Testis (tissue), 3 donors: ENCODE results near the gene HLA-DRB1. TPM values are rescaled to one million over a fixed set of nuclear protein-coding genes. Genes with fewer than 3 reads are reported as not detected.

Experiments used
- DNase-seq: peaks from one replicate; pipeline ENCODE4 v3.0.0-alpha.2; 2019
- H3K27ac ChIP-seq, 2 donors: fragments of 200-600 bp; sonication (generic); one replicate each; pipeline ENCODE4 v1.5.1; 2019
- H3K27me3 ChIP-seq: fragments of 200-600 bp; sonication (generic); one replicate; pipeline ENCODE4 v1.5.1; 2019
- H3K36me3 ChIP-seq: fragments of 200-600 bp; sonication (generic); one replicate; pipeline ENCODE4 v1.5.1; 2017; ENCODE audit warnings: low read depth; ENCODE audit errors: missing control alignments
- H3K4me1 ChIP-seq: fragments of 200-600 bp; sonication (generic); one replicate; pipeline ENCODE4 v1.5.1; 2019
- H3K4me3 ChIP-seq, 2 donors: fragments of 200-600 bp; sonication (generic); one replicate each; pipeline ENCODE4 v1.5.1; 2017 to 2019
- H3K9me3 ChIP-seq: fragments of 200-600 bp; sonication (generic); one replicate; pipeline ENCODE4 v1.5.1; 2017
- CTCF ChIP-seq, 3 experiments: fragments of 450-650 bp in 2 of 3; fragments of 200-600 bp in 1 of 3; sonication (generic) in 1 of 3; IDR thresholded peaks; one replicate each; pipeline ENCODE4 v1.5.1; 2016 to 2019; ENCODE audit warnings: antibody characterized with exemption in 3 of 3, mild to moderate bottlenecking in 2 of 3, moderate library complexity in 1 of 3
- POLR2A ChIP-seq: fragments of 450-650 bp; IDR thresholded peaks from one replicate; pipeline ENCODE4 v1.6.1; 2017; ENCODE audit warnings: antibody characterized with exemption, mild to moderate bottlenecking, moderate library complexity
- WGBS, 2 donors: methylation state at CpG; one replicate each; pipeline ENCODE4 v1.1.5; 2018; 5-methylcytosine and 5-hydroxymethylcytosine counted together
- intact Hi-C: fragments of 100-400 bp; cut with DNase I; formaldehyde crosslinking; loops from one replicate; pipeline ENCODE4 v1.15.1; 2023; ENCODE audit warnings: low total_unique reads
- polyA plus RNA-seq: library from polyadenylated mRNA; stranded (reverse); fragments of 350-450 nt; fragmentation: Illumina TruSeq; extraction: RNeasy Lipid Tissue Mini Kit (QIAGEN cat#74804); gene quantifications from one replicate; pipeline ENCODE4 v1.2.3, GENCODE V29; 2014; ENCODE audit warnings: low read depth, low replicate concordance; ENCODE audit not compliant: insufficient read depth
- total RNA-seq, 2 donors: library from RNA; depleted of rRNA; stranded (reverse); fragments of >200 nt; gene quantifications; one replicate each; pipeline ENCODE4 v1.2.3, GENCODE V29; 2016

Gene HLA-DRB1
- total and polyA plus RNA-seq, 3 donors from 2014 or later = 9.5 to 135 (median 12.0) TPM

GRCh38 chr6:32558426-32559057 is 31.1 kb downstream of the HLA-DRB1 start:
- H3K36me3 ChIP-seq = no peaks in the 10 kb centered on the region
- 1 to 13% methylated on average over 10 to 12 of the region's 13 CpGs for WGBS, 2 donors
- no peaks in the 10 kb centered on the region for H3K27me3 ChIP-seq
- H3K27ac ChIP-seq = no peak overlapping the region
- no peak overlapping the region for H3K4me3 ChIP-seq
- H3K4me1 ChIP-seq = no peaks in the 10 kb centered on the region
- no peak for TF ChIP-seq POLR2A
- TF ChIP-seq CTCF (IDR thresholded peaks at IDR 0.05) = no peak
- intact Hi-C loops = no loop called here
- H3K9me3 ChIP-seq = no peaks in the 10 kb centered on the region
- no peak for DNase-seq

GRCh38 chr6:32554116-32554965 is 35.3 kb downstream of the HLA-DRB1 start:
- Histone ChIP-seq H3K9me3 (no peaks in the 10 kb centered on the region), H3K27ac (no peak overlapping the region), H3K27me3 (no peaks in the 10 kb centered on the region), H3K4me1 (no peaks in the 10 kb centered on the region), H3K4me3 (no peak overlapping the region), H3K36me3 (no peaks in the 10 kb centered on the region)
- DNase-seq = no peak
- TF ChIP-seq POLR2A (no peak), CTCF (IDR thresholded peaks at IDR 0.05) (no peak)
- WGBS, 2 donors = 62 to 68% methylated on average over 3 to 6 of the region's 9 CpGs
- intact Hi-C loops = no loop called here

GRCh38 chr6:32553037-32553742 is 36.5 kb downstream of the HLA-DRB1 start:
- 40 to 43% methylated on average over 4 of the region's 5 CpGs for WGBS, 2 donors
- no peaks in the 10 kb centered on the region for H3K4me1 ChIP-seq
- no peak for DNase-seq
- H3K36me3 ChIP-seq = no peaks in the 10 kb centered on the region
- TF ChIP-seq CTCF (IDR thresholded peaks at IDR 0.05) = no peak
- no peak for TF ChIP-seq POLR2A
- H3K9me3 ChIP-seq = no peaks in the 10 kb centered on the region
- H3K27me3 ChIP-seq = no peaks in the 10 kb centered on the region
- no peak overlapping the region for H3K27ac ChIP-seq
- no peak overlapping the region for H3K4me3 ChIP-seq
- intact Hi-C loops = no loop called here

GRCh38 chr6:32551410-32551809 is 38.2 kb downstream of the HLA-DRB1 start:
- no peaks in the 10 kb centered on the region for H3K36me3 ChIP-seq
- WGBS, 2 donors = 35 to 36% methylated on average over 4 to 5 of the region's 5 CpGs
- no peaks in the 10 kb centered on the region for H3K27me3 ChIP-seq
- no peaks in the 10 kb centered on the region for H3K9me3 ChIP-seq
- intact Hi-C loops = no loop called here
- no peak for TF ChIP-seq CTCF (IDR thresholded peaks at IDR 0.05)
- no peak for TF ChIP-seq POLR2A
- no peak for DNase-seq
- no peak overlapping the region for H3K27ac ChIP-seq
- H3K4me3 ChIP-seq = no peak overlapping the region
- no peaks in the 10 kb centered on the region for H3K4me1 ChIP-seq
